Myocyte (in vitro differentiated cells): ENCODE measurements around the gene SKA1. TPM values are rescaled to one million over a fixed set of nuclear protein-coding genes. Genes with fewer than 3 reads are reported as not detected.
A peak's percentile ranks its signal among the peaks of the same experiment; 100 is the strongest.
"Not testable (repeated sequence)": the region's sequence is repeated elsewhere in the genome, so short reads cannot be mapped to it uniquely, and the experiment has no call there.

Experiments
- DNase-seq: peaks from one replicate; pipeline ENCODE4 v3.0.0-alpha.2; 2012; ENCODE audit warnings: low read depth
- total RNA-seq: library from RNA; depleted of rRNA; stranded (reverse); fragments of >200 nt; gene quantifications from 2 replicates; pipeline ENCODE4 v1.2.3, GENCODE V29; 2014

SKA1 gene
- total RNA-seq, 1 donor from 2014 or later: 0.11 TPM

GRCh38 chr18:50395093-50395492, 20.2 kb downstream of the SKA1 start:
- DNase-seq: no peak

GRCh38 chr18:50396005-50396660, 21.3 kb downstream of the SKA1 start:
- DNase-seq: no peak

- no peak for DNase-seq
These were observed 22.2 kb downstream of the SKA1 start for GRCh38 chr18:50397023-50397422.

GRCh38 chr18:50398099-50398498, 23.3 kb downstream of the SKA1 start:
- no peak for DNase-seq

- no peak for DNase-seq
These were observed 24.1 kb downstream of the SKA1 start for GRCh38 chr18:50398947-50399346.

GRCh38 chr18:50399582-50399981, 24.7 kb downstream of the SKA1 start:
- DNase-seq: no peak

GRCh38 chr18:50400438-50400837, 25.6 kb downstream of the SKA1 start:
- DNase-seq: not testable (repeated sequence)

- no peak for DNase-seq
These were observed 26.4 kb downstream of the SKA1 start for GRCh38 chr18:50401295-50401694.

- DNase-seq: peak; percentile 8
These were observed 27.0 kb downstream of the SKA1 start for GRCh38 chr18:50401888-50402287.

GRCh38 chr18:50404752-50405581, 30.1 kb downstream of the SKA1 start:
- DNase-seq: not testable (repeated sequence)

- DNase-seq: no peak
These were observed 30.9 kb downstream of the SKA1 start for GRCh38 chr18:50405582-50406271.

- DNase-seq: no peak
These were observed 34.4 kb downstream of the SKA1 start for GRCh38 chr18:50409236-50409635.

GRCh38 chr18:50410008-50410407, 35.2 kb downstream of the SKA1 start:
- no peak for DNase-seq

GRCh38 chr18:50410894-50411293, 36.0 kb downstream of the SKA1 start:
- peak; percentile 16 for DNase-seq

GRCh38 chr18:50416832-50417231, 42.0 kb downstream of the SKA1 start:
- not testable (repeated sequence) for DNase-seq

GRCh38 chr18:50417705-50418104, 42.9 kb downstream of the SKA1 start:
- not testable (repeated sequence) for DNase-seq

- no peak for DNase-seq
These were observed 43.8 kb downstream of the SKA1 start for GRCh38 chr18:50418650-50419049.

GRCh38 chr18:50422286-50422898, 47.5 kb downstream of the SKA1 start:
- DNase-seq: no peak

- no peak for DNase-seq
These were observed 50.2 kb downstream of the SKA1 start for GRCh38 chr18:50424877-50425690.

- DNase-seq: no peak
These were observed 53.0 kb downstream of the SKA1 start for GRCh38 chr18:50427896-50428295.
